Fibroblast of pulmonary artery (primary cell): ENCODE results near the gene PRKG1.
"Not testable (repeated sequence)": the region's sequence is repeated elsewhere in the genome, so short reads cannot be mapped to it uniquely, and the experiment has no call there.

Source experiments
- DNase-seq: peaks from one replicate; pipeline ENCODE4 v3.0.0-alpha.2; 2010; ENCODE audit warnings: low read depth
- H3K4me3 ChIP-seq: replicated peaks from 2 replicates; pipeline ENCODE4 v1.5.1; 2011; ENCODE audit warnings: low read depth, mild to moderate bottlenecking, control low read depth, low read length, moderate library complexity
- CTCF ChIP-seq: IDR thresholded peaks from 2 replicates; pipeline ENCODE4 v1.5.1; 2011; ENCODE audit warnings: mild to moderate bottlenecking, control low read depth, low read length, inconsistent platforms; ENCODE audit errors: missing control alignments

The PRKG1 gene

GRCh38 chr10:51201947-51202346, 127.7 kb downstream of the PRKG1 start:
- TF ChIP-seq CTCF, result no peak
- DNase-seq, result no peak
- no peak overlapping the region for H3K4me3 ChIP-seq

DNA sequence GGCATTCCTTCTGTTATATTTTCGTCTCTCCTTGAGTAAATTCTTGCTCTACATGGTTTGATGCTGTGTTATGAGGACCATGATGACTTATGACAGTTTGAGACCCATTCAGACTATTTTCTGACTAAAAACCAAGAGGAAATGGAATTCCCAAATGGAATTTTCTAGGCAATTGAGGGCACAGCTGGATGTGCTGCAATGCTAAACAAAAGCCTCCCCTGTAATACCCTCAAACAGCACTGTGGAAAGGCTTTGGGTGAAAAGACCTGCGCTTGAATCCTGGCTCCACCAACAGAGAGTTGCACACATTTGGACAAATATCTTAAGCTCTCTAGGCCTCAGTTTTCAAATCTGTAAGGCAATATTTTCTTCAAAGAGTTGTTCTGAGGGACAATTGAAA, 129.1 kb downstream of the PRKG1 start:
- no peak for TF ChIP-seq CTCF
- DNase-seq, result no peak
- H3K4me3 ChIP-seq, result no peak overlapping the region

DNA sequence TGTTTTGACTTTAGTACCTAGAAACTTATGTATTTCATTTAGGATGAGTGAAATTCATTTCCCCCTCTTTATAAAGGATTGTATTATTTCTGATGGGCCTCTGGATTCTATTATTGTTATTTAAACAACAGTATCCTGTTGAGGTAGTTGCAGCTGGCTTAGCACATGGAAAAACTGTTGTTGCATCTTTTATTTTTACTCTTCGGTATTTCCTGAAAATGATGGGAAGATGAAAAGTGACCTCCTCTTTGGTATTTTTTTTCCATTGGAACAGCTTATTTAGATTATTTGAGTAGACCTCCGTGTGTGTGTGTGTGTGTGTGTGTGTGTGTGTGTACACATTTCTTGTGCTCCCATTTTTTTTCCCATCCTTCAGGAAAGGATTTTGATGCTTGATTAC, 129.8 kb downstream of the PRKG1 start:
- DNase-seq, result no peak
- TF ChIP-seq CTCF, result no peak
- no peak overlapping the region for H3K4me3 ChIP-seq

- no peak overlapping the region for H3K4me3 ChIP-seq
- DNase-seq, result no peak
- no peak for TF ChIP-seq CTCF
These were observed 130.4 kb downstream of the PRKG1 start for GRCh38 chr10:51204701-51205100.

GRCh38 chr10:51206500-51206899, 132.2 kb downstream of the PRKG1 start:
- no peak for TF ChIP-seq CTCF
- DNase-seq, result no peak
- H3K4me3 ChIP-seq, result no peak overlapping the region

DNA sequence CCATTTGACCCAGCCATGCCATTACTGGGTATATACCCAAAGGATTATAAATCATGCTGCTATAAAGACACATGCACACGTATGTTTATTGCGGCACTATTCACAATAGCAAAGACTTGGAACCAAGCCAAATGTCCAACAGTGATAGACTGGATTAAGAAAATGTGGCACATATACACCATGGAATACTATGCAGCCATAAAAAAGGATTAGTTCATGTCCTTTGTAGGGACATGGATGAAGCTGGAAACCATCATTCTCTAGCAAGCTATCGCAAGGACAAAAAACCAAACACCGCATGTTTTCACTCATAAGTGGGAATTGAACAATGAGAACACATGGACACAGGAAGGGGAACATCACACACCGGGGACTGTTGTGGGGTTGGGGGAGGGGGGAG, 138.7 kb downstream of the PRKG1 start:
- DNase-seq, H3K4me3 ChIP-seq: not testable (repeated sequence)

DNA sequence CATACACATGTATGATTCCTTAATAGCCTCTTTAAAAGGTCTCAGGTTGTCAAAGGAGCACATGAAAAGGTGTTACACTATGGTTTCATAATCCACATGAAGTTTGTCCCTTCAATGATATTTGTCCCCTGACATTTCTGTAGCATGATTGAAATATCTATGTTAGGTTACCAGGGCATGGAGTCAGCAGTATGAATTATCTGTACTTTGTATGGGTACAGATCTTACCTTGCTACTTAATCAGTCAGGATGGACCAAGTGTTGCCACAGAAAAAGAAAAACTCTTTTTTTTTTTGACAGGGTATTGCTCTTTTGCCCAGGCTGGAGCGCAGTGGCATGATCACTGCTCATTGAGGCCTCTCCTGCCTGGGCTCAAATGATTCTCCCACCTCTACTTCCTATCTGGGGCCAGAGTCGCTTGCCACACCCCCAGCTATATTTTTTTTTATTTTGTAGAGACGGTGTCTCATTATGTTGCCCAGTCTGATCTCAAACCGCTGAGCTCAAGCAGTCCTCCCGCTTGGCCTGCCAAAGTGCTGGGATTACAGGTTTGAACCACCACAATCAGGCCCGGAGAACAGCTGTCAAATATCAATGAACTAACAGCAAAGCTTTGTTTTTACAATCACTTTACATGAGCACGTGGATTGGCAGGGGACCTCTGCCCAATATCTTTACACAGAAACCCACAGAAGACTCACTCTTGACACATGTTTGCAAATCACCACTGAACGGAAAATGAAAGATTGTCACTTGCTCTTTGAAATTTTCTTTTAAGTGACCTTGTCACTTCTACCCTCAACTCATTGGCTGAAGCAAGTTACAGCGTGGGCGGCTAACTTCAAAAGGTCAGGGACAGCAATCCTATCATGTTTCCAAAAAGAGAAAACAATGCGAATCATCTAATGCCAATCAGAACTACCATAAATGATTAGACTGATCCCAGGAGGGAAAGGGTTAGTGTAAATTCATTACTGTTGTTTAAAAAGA, 140.2 kb downstream of the PRKG1 start:
- no peak overlapping the region for H3K4me3 ChIP-seq
- no peak for DNase-seq
- no peak for TF ChIP-seq CTCF
